NCI-H82 (cell line): ENCODE results near the gene EFEMP2.
"Not testable (repeated sequence)": the region's sequence is repeated elsewhere in the genome, so short reads cannot be mapped to it uniquely, and the experiment has no call there.

ENCODE experiments used
- DNase-seq: peaks from one replicate; lab custom pipeline; 2025; lab: John Stamatoyannopoulos, UW

Gene EFEMP2

GRCh38 chr11:65854161-65854592 is 18.4 kb downstream of the EFEMP2 start:
- DNase-seq = no peak

- DNase-seq = peak; percentile 30
Measured at GRCh38 chr11:65853246-65853979, 19.2 kb downstream of the EFEMP2 start.

- no peak for DNase-seq
Measured at GRCh38 chr11:65852508-65853245, 19.9 kb downstream of the EFEMP2 start.

GRCh38 chr11:65851811-65852507 is 20.6 kb downstream of the EFEMP2 start:
- no peak for DNase-seq

GRCh38 chr11:65851083-65851579 is 21.5 kb downstream of the EFEMP2 start:
- peak; percentile 78 for DNase-seq

- DNase-seq = no peak
Measured at GRCh38 chr11:65850217-65851082, 22.1 kb downstream of the EFEMP2 start.

- no peak for DNase-seq
Measured at GRCh38 chr11:65849771-65850216, 22.8 kb downstream of the EFEMP2 start.

GRCh38 chr11:65849366-65849765 is 23.2 kb downstream of the EFEMP2 start:
- DNase-seq = no peak

GRCh38 chr11:65848693-65849092 is 23.9 kb downstream of the EFEMP2 start:
- DNase-seq = not testable (repeated sequence)

- no peak for DNase-seq
Measured at GRCh38 chr11:65847746-65848145, 24.9 kb downstream of the EFEMP2 start.

GRCh38 chr11:65844231-65844872 is 28.2 kb downstream of the EFEMP2 start:
- DNase-seq = no peak

GRCh38 chr11:65843811-65844210 is 28.8 kb downstream of the EFEMP2 start:
- DNase-seq = no peak

- DNase-seq = no peak
Measured at GRCh38 chr11:65842144-65842543, 30.5 kb downstream of the EFEMP2 start.

- no peak for DNase-seq
Measured at GRCh38 chr11:65834202-65834601, 38.4 kb downstream of the EFEMP2 start.

- peak; percentile 95 for DNase-seq
Measured at GRCh38 chr11:65833297-65834030, 39.1 kb downstream of the EFEMP2 start, which contains the start of gene SNX32. TSS of gene SNX32 (plus strand) at chr11:65833963. CDS start at chr11:65834066, 103 bp downstream.

- not testable (repeated sequence) for DNase-seq
Measured at GRCh38 chr11:65832231-65832630, 40.4 kb downstream of the EFEMP2 start.

- no peak for DNase-seq
Measured at GRCh38 chr11:65829459-65829858, 43.1 kb downstream of the EFEMP2 start.

GRCh38 chr11:65826984-65827735 is 45.4 kb downstream of the EFEMP2 start:
- no peak for DNase-seq

- DNase-seq = no peak
Measured at GRCh38 chr11:65822776-65823528, 49.6 kb downstream of the EFEMP2 start.
